Sigmoid colon (tissue), 4 donors: ENCODE measurements around the gene GPBAR1.

Experiments
- POLR2A ChIP-seq, 2 donors: fragments of 450-650 bp; IDR thresholded peaks; one replicate each; pipeline ENCODE4 v1.6.1; 2016; ENCODE audit warnings: antibody characterized with exemption in 2 of 2, mild to moderate bottlenecking in 2 of 2, moderate library complexity in 2 of 2
- POLR2AphosphoS5 ChIP-seq, 4 donors: sonication (generic); formaldehyde crosslinking; IDR thresholded peaks; one replicate each; pipeline ENCODE4 v1.6.1; 2017; ENCODE audit warnings: antibody characterized with exemption in 4 of 4
- TF ChIP-seq, protein P1 (sequence below), 4 experiments: fragments of 450-650 bp in 3 of 4; fragments of 200-600 bp in 1 of 4; IDR thresholded peaks; one replicate each; pipeline ENCODE4 v1.5.1; 2016 to 2019; ENCODE audit warnings: antibody characterized with exemption in 4 of 4, mild to moderate bottlenecking in 3 of 4, moderate library complexity in 2 of 4

DNA sequence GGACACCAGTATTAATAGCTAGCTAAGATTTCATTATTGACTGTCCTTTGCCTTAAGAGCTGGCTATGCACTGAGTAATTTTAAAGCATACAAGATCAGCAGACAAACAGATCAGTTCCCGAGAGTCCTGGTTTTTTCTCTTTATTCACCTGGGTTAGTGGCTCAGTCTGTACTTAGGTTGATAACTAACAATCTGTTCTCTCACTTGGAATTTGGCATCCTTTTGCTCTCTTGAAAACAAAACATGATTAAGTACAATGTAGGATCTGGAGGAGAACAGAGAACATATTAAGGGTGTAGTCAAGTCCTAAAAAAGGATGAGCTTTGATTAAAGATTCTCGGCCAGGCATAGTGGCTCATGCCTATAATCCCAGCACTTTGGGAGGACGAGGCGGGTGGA, 27.3 kb upstream of the GPBAR1 start:
- TF ChIP-seq, protein P1, sequence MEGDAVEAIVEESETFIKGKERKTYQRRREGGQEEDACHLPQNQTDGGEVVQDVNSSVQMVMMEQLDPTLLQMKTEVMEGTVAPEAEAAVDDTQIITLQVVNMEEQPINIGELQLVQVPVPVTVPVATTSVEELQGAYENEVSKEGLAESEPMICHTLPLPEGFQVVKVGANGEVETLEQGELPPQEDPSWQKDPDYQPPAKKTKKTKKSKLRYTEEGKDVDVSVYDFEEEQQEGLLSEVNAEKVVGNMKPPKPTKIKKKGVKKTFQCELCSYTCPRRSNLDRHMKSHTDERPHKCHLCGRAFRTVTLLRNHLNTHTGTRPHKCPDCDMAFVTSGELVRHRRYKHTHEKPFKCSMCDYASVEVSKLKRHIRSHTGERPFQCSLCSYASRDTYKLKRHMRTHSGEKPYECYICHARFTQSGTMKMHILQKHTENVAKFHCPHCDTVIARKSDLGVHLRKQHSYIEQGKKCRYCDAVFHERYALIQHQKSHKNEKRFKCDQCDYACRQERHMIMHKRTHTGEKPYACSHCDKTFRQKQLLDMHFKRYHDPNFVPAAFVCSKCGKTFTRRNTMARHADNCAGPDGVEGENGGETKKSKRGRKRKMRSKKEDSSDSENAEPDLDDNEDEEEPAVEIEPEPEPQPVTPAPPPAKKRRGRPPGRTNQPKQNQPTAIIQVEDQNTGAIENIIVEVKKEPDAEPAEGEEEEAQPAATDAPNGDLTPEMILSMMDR (IDR thresholded peaks at IDR 0.05), result no peak
- TF ChIP-seq POLR2A (IDR thresholded peaks at IDR 0.05) (no peak), POLR2AphosphoS5 (IDR thresholded peaks at IDR 0.05) (no peak)
